Prostate gland (tissue), 2 donors: ENCODE results near the gene MYL4. TPM values are rescaled to one million over a fixed set of nuclear protein-coding genes. Genes with fewer than 3 reads are reported as not detected.

ENCODE experiments used
- DNase-seq: peaks from one replicate; pipeline ENCODE4 v3.0.0-alpha.2; 2019; ENCODE audit warnings: low spot score
- H3K27ac ChIP-seq, 2 donors: fragments of 200-600 bp; sonication (generic); 2 replicates each; pipeline ENCODE4 v1.5.1; 2017 to 2019
- H3K27me3 ChIP-seq: fragments of 200-600 bp; sonication (generic); replicated peaks from 2 replicates; pipeline ENCODE4 v1.5.1; 2019; ENCODE audit not compliant: insufficient read depth
- H3K36me3 ChIP-seq, 2 donors: fragments of 200-600 bp; sonication (generic); 1 replicate in 1 of 2; 2 replicates in 1 of 2; pipeline versions ENCODE4 v1.5.1 to v1.8.1; 2017 to 2019
- H3K4me1 ChIP-seq: fragments of 200-600 bp; sonication (generic); replicated peaks from 2 replicates; pipeline ENCODE4 v1.5.1; 2019
- H3K4me3 ChIP-seq, 2 donors: fragments of 200-600 bp; sonication (generic); 2 replicates each; pipeline ENCODE4 v1.5.1; 2017 to 2019
- H3K9me3 ChIP-seq: fragments of 200-600 bp; sonication (generic); 2 replicates; pipeline ENCODE4 v1.5.1; 2017
- POLR2A ChIP-seq: fragments of 450-650 bp; IDR thresholded peaks from one replicate; pipeline ENCODE4 v1.6.1; 2016; ENCODE audit warnings: antibody characterized with exemption, mild to moderate bottlenecking
- POLR2AphosphoS5 ChIP-seq: sonication (generic); formaldehyde crosslinking; IDR thresholded peaks from one replicate; pipeline ENCODE4 v1.6.1; 2017; ENCODE audit warnings: antibody characterized with exemption
- WGBS: methylation state at CpG from one replicate; pipeline ENCODE4 v1.1.5; 2018; 5-methylcytosine and 5-hydroxymethylcytosine counted together
- intact Hi-C: fragments of 100-400 bp; cut with DNase I; formaldehyde crosslinking; loops from one replicate; pipeline ENCODE4 v1.14.2; 2022
- total RNA-seq, 2 donors: library from RNA; depleted of rRNA; stranded (reverse); fragments of >200 nt; gene quantifications; one replicate each; pipeline ENCODE4 v1.1.0, GENCODE V29; 2016
- TF ChIP-seq, protein P1 (sequence below), 4 experiments: fragments of 200-600 bp in 2 of 4; fragments of 450-650 bp in 2 of 4; sonication (generic) in 2 of 4; IDR thresholded peaks; 1 replicate in 3 of 4; 2 replicates in 1 of 4; pipeline ENCODE4 v1.5.1; 2016 to 2019; ENCODE audit warnings: antibody characterized with exemption in 4 of 4, mild to moderate bottlenecking in 2 of 4, moderate library complexity in 2 of 4

Gene MYL4
- total RNA-seq, 2 donors from 2014 or later: 4.3 TPM; not detected in 1

DNA sequence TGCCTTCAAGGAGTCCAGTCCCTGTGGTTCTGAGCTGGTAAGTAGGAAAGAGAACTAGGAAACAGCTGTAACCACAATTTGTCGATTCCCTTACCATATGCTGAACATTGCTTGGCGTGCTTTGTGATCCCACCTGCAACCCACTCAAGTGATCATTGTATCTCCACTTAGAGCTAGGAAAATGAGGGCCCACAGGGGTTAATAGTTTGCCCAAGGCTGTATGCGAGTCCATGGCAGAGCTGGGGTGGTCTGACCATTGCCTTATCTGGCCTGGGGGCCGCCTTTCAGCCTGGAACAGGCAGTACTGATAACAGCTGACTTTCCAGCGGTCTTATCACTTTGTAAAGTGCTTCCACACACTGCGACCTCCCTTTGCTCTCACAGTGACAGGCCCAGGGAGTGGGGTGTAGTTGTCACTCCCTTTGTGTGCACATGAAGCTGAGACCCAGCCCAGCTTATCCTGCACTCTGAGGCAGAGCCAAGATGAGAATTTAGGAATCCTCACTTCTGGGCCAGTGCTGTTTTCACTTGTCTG is 9.8 kb downstream of the MYL4 start:
- no peak for TF ChIP-seq POLR2A
- no peak for TF ChIP-seq POLR2AphosphoS5
- TF ChIP-seq, protein P1, sequence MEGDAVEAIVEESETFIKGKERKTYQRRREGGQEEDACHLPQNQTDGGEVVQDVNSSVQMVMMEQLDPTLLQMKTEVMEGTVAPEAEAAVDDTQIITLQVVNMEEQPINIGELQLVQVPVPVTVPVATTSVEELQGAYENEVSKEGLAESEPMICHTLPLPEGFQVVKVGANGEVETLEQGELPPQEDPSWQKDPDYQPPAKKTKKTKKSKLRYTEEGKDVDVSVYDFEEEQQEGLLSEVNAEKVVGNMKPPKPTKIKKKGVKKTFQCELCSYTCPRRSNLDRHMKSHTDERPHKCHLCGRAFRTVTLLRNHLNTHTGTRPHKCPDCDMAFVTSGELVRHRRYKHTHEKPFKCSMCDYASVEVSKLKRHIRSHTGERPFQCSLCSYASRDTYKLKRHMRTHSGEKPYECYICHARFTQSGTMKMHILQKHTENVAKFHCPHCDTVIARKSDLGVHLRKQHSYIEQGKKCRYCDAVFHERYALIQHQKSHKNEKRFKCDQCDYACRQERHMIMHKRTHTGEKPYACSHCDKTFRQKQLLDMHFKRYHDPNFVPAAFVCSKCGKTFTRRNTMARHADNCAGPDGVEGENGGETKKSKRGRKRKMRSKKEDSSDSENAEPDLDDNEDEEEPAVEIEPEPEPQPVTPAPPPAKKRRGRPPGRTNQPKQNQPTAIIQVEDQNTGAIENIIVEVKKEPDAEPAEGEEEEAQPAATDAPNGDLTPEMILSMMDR (IDR thresholded peaks at IDR 0.05): no peak
- Histone ChIP-seq H3K4me1 (no peaks in the 10 kb centered on the region), H3K36me3 (no peaks in the 10 kb centered on the region), H3K4me3 (no peak overlapping the region), H3K27ac (no peak overlapping the region), H3K9me3 (no peaks in the 10 kb centered on the region), H3K27me3 (no peaks in the 10 kb centered on the region)
- 76% methylated on average over 6 of the region's 6 CpGs for WGBS
- no peak for DNase-seq
- intact Hi-C loops: no loop called here

DNA sequence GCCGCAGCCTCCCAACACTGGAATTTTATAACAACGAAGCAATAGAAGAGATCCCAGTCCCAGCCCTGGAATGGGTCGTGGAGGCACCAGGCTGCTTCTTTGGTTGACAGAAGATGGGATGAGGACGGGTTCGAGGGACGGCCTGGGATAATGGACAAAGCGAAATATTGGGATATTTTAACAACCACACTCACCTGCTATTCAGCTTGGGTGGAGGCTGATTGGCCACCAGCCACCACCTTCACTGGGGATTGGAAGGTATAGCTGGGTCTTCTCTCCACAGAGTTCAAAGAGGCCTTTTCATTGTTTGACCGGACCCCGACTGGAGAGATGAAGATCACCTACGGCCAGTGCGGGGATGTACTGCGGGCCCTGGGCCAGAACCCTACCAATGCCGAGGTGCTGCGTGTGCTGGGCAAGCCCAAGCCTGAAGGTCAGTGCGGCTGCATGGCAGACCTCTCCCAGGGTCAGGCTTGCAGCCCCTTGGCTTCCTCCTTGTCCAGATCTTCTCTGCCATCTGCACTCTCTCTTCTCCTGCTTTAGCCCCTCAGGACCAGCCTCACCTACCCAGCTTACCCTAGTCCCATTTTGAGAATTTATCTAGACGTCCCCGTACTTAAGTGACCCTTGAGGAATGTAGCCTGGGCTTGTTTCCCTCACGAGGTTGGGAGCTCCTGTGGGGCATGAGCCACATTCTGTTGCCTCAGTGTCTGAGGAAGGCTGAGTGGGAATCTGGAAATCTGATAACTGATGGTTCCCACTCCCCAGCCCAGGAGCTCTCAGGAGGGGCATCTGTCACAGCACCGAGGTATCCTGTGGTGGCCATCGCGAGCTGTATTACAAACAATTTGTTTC is 10.7 kb downstream of the MYL4 start:
- WGBS: 85% methylated on average over 21 of the region's 21 CpGs
- no peaks in the 10 kb centered on the region for H3K9me3 ChIP-seq
- H3K27me3 ChIP-seq: no peaks in the 10 kb centered on the region
- H3K36me3 ChIP-seq: no peaks in the 10 kb centered on the region
- no peaks in the 10 kb centered on the region for H3K4me1 ChIP-seq
- no peak overlapping the region for H3K4me3 ChIP-seq
- DNase-seq: no peak
- intact Hi-C loops: no loop called here
- no peak overlapping the region for H3K27ac ChIP-seq
- TF ChIP-seq POLR2AphosphoS5: no peak
- TF ChIP-seq, protein P1 (IDR thresholded peaks at IDR 0.05): no peak

DNA sequence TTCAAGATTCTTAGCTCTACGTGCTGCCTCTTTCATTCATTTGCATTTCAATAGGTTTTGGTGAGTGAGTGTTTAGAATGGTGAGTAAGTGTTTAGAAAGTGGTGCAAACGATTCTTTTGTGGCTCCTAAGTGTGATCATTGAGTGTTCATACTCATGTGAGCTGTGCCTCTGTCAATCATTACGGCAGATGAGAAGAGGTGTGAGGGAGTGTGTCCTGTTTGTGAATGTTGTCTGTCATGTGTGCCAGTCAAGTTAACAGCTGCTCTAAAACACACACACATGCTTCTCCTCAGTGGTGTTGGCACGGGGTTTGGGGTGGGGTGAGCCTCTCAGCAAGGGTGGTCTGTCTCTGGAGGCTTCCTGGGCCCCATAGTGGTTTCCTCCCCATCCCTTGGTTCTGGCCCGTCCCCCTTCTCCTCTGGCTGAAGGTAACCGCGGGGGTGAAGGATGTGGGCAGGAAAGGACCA is 11.4 kb downstream of the MYL4 start:
- Histone ChIP-seq H3K36me3 (no peaks in the 10 kb centered on the region), H3K4me1 (no peaks in the 10 kb centered on the region), H3K9me3 (no peaks in the 10 kb centered on the region), H3K27ac (no peak overlapping the region), H3K27me3 (no peaks in the 10 kb centered on the region), H3K4me3 (no peak overlapping the region)
- TF ChIP-seq, protein P1 (IDR thresholded peaks at IDR 0.05): no peak
- TF ChIP-seq POLR2AphosphoS5: no peak
- TF ChIP-seq POLR2A: no peak
- intact Hi-C loops: no loop called here
- 56% methylated on average over 7 of the region's 7 CpGs for WGBS
- no peak for DNase-seq

DNA sequence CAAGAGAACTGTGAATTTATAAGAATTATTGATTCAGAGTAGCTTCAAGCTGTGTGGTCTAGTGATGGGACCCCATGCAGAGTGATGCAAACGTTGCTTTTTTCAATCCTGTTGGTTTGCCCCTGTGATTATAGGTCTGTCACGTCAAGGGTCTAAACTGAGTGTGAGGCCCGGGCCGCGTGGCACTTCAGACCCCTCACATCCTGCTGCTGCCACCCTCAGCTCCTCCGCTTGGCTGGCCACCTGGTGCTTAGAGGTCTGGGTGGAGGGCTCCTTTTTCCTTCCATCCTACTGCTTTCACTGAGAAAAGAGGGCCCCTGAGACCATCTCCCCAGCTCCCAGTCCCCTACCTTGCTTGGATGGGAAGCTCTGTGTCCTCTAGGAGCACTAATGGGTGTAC is 12.0 kb downstream of the MYL4 start:
- 81% methylated on average over 6 of the region's 6 CpGs for WGBS
- DNase-seq: no peak
- Histone ChIP-seq H3K27ac (no peak overlapping the region), H3K9me3 (no peaks in the 10 kb centered on the region), H3K4me1 (no peaks in the 10 kb centered on the region), H3K4me3 (no peak overlapping the region), H3K27me3 (no peaks in the 10 kb centered on the region), H3K36me3 (no peaks in the 10 kb centered on the region)
- intact Hi-C loops: no loop called here
- TF ChIP-seq POLR2A (no peak), POLR2AphosphoS5 (no peak)
- TF ChIP-seq, protein P1 (IDR thresholded peaks at IDR 0.05): no peak

DNA sequence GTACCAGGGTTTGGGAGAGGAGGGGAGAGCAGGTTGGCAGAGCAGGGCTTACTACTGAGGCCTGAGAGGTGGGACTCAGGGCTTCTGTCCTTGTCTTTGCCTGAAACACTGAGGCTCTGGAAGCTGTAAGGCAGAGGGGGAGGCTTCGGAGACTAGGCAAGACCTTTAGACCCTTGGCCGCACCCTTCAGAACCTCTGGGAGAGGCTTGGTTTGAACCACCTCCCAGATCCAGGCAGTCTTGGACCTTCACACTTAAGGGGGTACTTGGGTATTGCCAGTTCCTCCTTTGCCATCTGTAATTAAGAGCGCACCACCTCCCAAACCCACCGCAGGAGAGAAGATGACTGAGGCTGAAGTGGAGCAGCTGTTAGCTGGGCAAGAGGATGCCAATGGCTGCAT is 12.9 kb downstream of the MYL4 start:
- DNase-seq: no peak
- 97% methylated on average over 4 of the region's 4 CpGs for WGBS
- Histone ChIP-seq H3K9me3 (no peaks in the 10 kb centered on the region), H3K27ac (no peak overlapping the region), H3K4me1 (no peaks in the 10 kb centered on the region), H3K27me3 (no peaks in the 10 kb centered on the region), H3K4me3 (no peak overlapping the region), H3K36me3 (no peaks in the 10 kb centered on the region)
- intact Hi-C loops: no loop called here
- TF ChIP-seq, protein P1 (IDR thresholded peaks at IDR 0.05): no peak
- no peak for TF ChIP-seq POLR2AphosphoS5
- TF ChIP-seq POLR2A: no peak
